Erythroblast (primary cell): ENCODE data around the gene CCDC102A.

Experiments used
- GATA1 ChIP-seq: IDR thresholded peaks from 2 replicates; pipeline ENCODE4 v1.6.1; 2011; ENCODE audit warnings: low read depth, mild to moderate bottlenecking, control low read depth, low read length, moderate library complexity
- POLR2A ChIP-seq: IDR thresholded peaks from 2 replicates; pipeline ENCODE4 v1.6.1; 2011; ENCODE audit warnings: mild to moderate bottlenecking, low read length

DNA sequence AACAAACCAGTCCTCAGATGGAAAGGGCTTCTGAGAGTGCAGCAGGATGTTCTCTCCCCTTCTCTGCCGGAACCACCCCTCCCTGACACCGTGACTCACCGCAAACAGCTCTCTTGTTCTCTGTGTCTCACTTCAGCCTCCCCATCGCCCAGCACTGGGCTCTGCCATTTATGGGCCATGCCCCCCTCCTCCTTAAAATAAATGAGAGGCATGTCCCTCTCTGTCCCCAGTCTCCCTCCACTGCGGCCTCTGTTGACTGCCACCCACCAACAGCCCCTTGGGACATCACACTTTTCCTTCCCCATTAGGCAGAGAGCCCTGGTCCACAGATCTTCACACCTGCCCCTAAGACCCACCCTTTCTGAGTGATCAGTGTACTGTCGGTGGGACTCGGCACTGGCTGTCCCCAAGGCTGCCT, 6.3 kb downstream of the CCDC102A start:
- TF ChIP-seq POLR2A, result no peak
- TF ChIP-seq GATA1, result no peak
